Sigmoid colon (tissue), 7 donors: Measurements from ENCODE around the gene MYRFL. TPM values are rescaled to one million over a fixed set of nuclear protein-coding genes. Genes with fewer than 3 reads are reported as not detected.

ENCODE experiments used
- DNase-seq: peaks from one replicate; pipeline ENCODE4 v3.0.0-alpha.2; 2019
- H3K27ac ChIP-seq, 4 donors: fragments of 200-600 bp; sonication (generic); one replicate each; pipeline ENCODE4 v1.5.1; 2016 to 2019; ENCODE audit warnings: mild to moderate bottlenecking in 1 of 4
- H3K27me3 ChIP-seq, 3 donors: fragments of 200-600 bp; sonication (generic); one replicate each; pipeline ENCODE4 v1.5.1; 2019; ENCODE audit warnings: mild to moderate bottlenecking in 1 of 3
- H3K36me3 ChIP-seq, 4 donors: fragments of 200-600 bp; sonication (generic); one replicate each; pipeline ENCODE4 v1.5.1; 2016 to 2019
- H3K4me1 ChIP-seq, 4 donors: fragments of 200-600 bp; sonication (generic); one replicate each; pipeline ENCODE4 v1.5.1; 2017 to 2019
- H3K4me3 ChIP-seq, 4 donors: fragments of 200-600 bp; sonication (generic); one replicate each; pipeline ENCODE4 v1.5.1; 2017 to 2019; ENCODE audit warnings: mild to moderate bottlenecking in 2 of 4, moderate library complexity in 1 of 4
- H3K9me3 ChIP-seq, 4 donors: fragments of 200-600 bp in 3 of 4; sonication (generic) in 3 of 4; one replicate each; pipeline versions ENCODE4 v1.5.1 to v1.6.1; 2013 to 2019
- EP300 ChIP-seq, 4 donors: sonication (generic); formaldehyde crosslinking; IDR thresholded peaks; one replicate each; pipeline ENCODE4 v1.6.1; 2017; ENCODE audit warnings: antibody characterized with exemption in 4 of 4
- POLR2A ChIP-seq, 2 donors: fragments of 450-650 bp; IDR thresholded peaks; one replicate each; pipeline ENCODE4 v1.6.1; 2016; ENCODE audit warnings: antibody characterized with exemption in 2 of 2, mild to moderate bottlenecking in 2 of 2, moderate library complexity in 2 of 2
- POLR2AphosphoS5 ChIP-seq, 4 donors: sonication (generic); formaldehyde crosslinking; IDR thresholded peaks; one replicate each; pipeline ENCODE4 v1.6.1; 2017; ENCODE audit warnings: antibody characterized with exemption in 4 of 4
- WGBS, 2 donors: extraction: QIAGEN DNeasy Blood & Tissue Kit; methylation state at CpG; one replicate each; pipeline ENCODE4 v1.1.7; 2013; 5-methylcytosine and 5-hydroxymethylcytosine counted together
- intact Hi-C: fragments of 100-400 bp; cut with DNase I; formaldehyde crosslinking; loops from one replicate; pipeline ENCODE4 v1.15.1; 2023
- polyA plus RNA-seq, 3 donors: library from polyadenylated mRNA; stranded (reverse); fragments of 200-250 nt; gene quantifications; one replicate each; pipeline ENCODE4 v1.2.3, GENCODE V29; 2013
- total RNA-seq, 4 donors: library from RNA; depleted of rRNA; stranded (reverse); fragments of >200 nt; gene quantifications; one replicate each; pipeline ENCODE4 v1.1.0, GENCODE V29; 2016
- TF ChIP-seq, protein P1 (sequence below), 4 experiments: fragments of 450-650 bp in 3 of 4; fragments of 200-600 bp in 1 of 4; IDR thresholded peaks; one replicate each; pipeline ENCODE4 v1.5.1; 2016 to 2019; ENCODE audit warnings: antibody characterized with exemption in 4 of 4, mild to moderate bottlenecking in 3 of 4, moderate library complexity in 2 of 4
- donor health status: healthy with polysubstance abuse.
- donor health status: Bipolar disorder and iron deficiency.
- donor health status: healthy.

The MYRFL gene
- total and polyA plus RNA-seq, 7 donors, result 0.48 TPM; not detected in 6

- H3K27ac ChIP-seq, result no peak overlapping the region
- no peak for DNase-seq
- H3K27me3 ChIP-seq, result no peaks in the 10 kb centered on the region
- no peaks in the 10 kb centered on the region for H3K9me3 ChIP-seq
- H3K4me1 ChIP-seq, result no peaks in the 10 kb centered on the region
- intact Hi-C loops, result no loop called here
- H3K4me3 ChIP-seq, result no peak overlapping the region
- no peaks in the 10 kb centered on the region for H3K36me3 ChIP-seq
- TF ChIP-seq EP300 (IDR thresholded peaks at IDR 0.05), result no peak
- no peak for TF ChIP-seq POLR2AphosphoS5 (IDR thresholded peaks at IDR 0.05)
- TF ChIP-seq POLR2A (IDR thresholded peaks at IDR 0.05), result no peak
Observed at GRCh38 chr12:69834576-69834975, 9.5 kb downstream of the MYRFL start.

DNA sequence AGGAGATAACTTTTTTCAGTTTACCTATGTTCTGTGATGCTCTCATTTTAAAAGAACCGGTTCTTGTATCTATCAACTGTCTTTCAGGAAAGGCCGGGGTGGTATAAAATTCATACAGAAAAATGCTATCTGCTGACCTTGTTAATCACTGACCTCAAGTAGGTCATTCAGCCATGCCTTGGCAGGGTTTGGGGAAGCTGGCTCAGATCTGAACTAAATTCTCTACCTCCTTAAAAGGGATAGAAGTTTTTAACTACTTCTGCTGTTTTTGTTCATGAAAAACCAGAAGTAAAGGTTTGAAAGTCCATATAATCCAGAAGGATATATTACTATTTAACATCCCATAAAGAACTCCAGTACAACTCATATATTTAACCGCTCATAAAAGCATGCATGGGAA is 10.1 kb downstream of the MYRFL start:
- H3K27me3 ChIP-seq, result no peaks in the 10 kb centered on the region
- DNase-seq, result no peak
- H3K36me3 ChIP-seq, result no peaks in the 10 kb centered on the region
- no peak overlapping the region for H3K4me3 ChIP-seq
- TF ChIP-seq EP300 (IDR thresholded peaks at IDR 0.05), result no peak
- no peak for TF ChIP-seq POLR2AphosphoS5 (IDR thresholded peaks at IDR 0.05)
- TF ChIP-seq, protein P1, sequence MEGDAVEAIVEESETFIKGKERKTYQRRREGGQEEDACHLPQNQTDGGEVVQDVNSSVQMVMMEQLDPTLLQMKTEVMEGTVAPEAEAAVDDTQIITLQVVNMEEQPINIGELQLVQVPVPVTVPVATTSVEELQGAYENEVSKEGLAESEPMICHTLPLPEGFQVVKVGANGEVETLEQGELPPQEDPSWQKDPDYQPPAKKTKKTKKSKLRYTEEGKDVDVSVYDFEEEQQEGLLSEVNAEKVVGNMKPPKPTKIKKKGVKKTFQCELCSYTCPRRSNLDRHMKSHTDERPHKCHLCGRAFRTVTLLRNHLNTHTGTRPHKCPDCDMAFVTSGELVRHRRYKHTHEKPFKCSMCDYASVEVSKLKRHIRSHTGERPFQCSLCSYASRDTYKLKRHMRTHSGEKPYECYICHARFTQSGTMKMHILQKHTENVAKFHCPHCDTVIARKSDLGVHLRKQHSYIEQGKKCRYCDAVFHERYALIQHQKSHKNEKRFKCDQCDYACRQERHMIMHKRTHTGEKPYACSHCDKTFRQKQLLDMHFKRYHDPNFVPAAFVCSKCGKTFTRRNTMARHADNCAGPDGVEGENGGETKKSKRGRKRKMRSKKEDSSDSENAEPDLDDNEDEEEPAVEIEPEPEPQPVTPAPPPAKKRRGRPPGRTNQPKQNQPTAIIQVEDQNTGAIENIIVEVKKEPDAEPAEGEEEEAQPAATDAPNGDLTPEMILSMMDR (IDR thresholded peaks at IDR 0.05), result no peak
- TF ChIP-seq POLR2A (IDR thresholded peaks at IDR 0.05), result no peak
- intact Hi-C loops, result no loop called here
- H3K4me1 ChIP-seq, result no peaks in the 10 kb centered on the region
- no peak overlapping the region for H3K27ac ChIP-seq
- H3K9me3 ChIP-seq, result no peaks in the 10 kb centered on the region
- 72 to 85% methylated on average over 3 of the region's 3 CpGs for WGBS, 2 donors

DNA sequence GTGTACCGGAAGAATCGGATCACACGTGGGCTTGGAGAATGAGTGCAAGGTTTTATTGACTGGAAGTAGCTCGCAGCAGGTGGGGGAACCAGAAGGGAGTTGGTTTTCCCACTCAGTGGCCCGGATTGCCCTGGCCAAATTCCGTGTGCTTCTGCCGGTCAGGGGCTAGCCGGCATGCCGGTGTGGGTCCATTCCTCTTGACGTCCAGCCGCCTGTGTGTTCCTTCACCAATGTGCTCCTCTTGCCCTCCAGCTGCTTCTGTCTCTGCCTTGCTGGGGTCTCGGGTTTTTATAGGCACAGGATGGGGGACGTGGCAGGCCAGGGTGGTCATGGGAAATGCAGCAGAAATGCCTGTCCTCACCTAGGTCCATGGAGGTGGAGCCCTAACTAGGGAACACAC is 11.0 kb downstream of the MYRFL start:
- no peaks in the 10 kb centered on the region for H3K36me3 ChIP-seq
- no peak for TF ChIP-seq EP300 (IDR thresholded peaks at IDR 0.05)
- TF ChIP-seq, protein P1 (IDR thresholded peaks at IDR 0.05), result no peak
- no peak for TF ChIP-seq POLR2AphosphoS5 (IDR thresholded peaks at IDR 0.05)
- no peak for TF ChIP-seq POLR2A (IDR thresholded peaks at IDR 0.05)
- H3K4me3 ChIP-seq, result no peak overlapping the region
- H3K4me1 ChIP-seq, result no peaks in the 10 kb centered on the region
- H3K9me3 ChIP-seq, result no peaks in the 10 kb centered on the region
- no peaks in the 10 kb centered on the region for H3K27me3 ChIP-seq
- no peak overlapping the region for H3K27ac ChIP-seq
- intact Hi-C loops, result no loop called here
- 95% methylated on average over 13 of the region's 13 CpGs for WGBS, 2 donors
- no peak for DNase-seq

DNA sequence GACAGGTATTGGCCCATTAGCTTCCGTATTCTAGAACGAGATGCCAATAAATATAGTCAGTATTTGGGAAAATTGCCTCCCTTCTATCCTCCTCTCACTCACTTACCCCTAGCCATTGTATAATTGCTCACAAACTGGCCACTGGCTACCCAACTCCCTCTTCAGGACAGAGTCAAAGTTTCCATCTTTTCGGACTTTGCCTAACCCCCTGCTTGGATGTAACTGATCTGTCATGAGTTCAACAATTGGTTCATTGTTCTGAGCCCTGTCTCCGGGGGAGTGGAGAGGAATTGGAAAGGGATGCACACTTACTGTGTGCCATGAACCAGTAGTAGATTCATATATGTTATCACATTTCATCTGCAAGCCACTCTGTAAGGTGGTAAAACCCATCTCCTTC is 12.2 kb downstream of the MYRFL start:
- DNase-seq, result no peak
- TF ChIP-seq, protein P1 (IDR thresholded peaks at IDR 0.05), result no peak
- TF ChIP-seq POLR2AphosphoS5 (IDR thresholded peaks at IDR 0.05) (no peak), POLR2A (IDR thresholded peaks at IDR 0.05) (no peak), EP300 (IDR thresholded peaks at IDR 0.05) (no peak)
- Histone ChIP-seq H3K27ac (no peak overlapping the region), H3K9me3 (no peaks in the 10 kb centered on the region), H3K36me3 (no peaks in the 10 kb centered on the region), H3K27me3 (no peaks in the 10 kb centered on the region), H3K4me1 (no peaks in the 10 kb centered on the region), H3K4me3 (no peak overlapping the region)
- intact Hi-C loops, result no loop called here
- 69 to 88% methylated on average over 4 of the region's 4 CpGs for WGBS, 2 donors

DNA sequence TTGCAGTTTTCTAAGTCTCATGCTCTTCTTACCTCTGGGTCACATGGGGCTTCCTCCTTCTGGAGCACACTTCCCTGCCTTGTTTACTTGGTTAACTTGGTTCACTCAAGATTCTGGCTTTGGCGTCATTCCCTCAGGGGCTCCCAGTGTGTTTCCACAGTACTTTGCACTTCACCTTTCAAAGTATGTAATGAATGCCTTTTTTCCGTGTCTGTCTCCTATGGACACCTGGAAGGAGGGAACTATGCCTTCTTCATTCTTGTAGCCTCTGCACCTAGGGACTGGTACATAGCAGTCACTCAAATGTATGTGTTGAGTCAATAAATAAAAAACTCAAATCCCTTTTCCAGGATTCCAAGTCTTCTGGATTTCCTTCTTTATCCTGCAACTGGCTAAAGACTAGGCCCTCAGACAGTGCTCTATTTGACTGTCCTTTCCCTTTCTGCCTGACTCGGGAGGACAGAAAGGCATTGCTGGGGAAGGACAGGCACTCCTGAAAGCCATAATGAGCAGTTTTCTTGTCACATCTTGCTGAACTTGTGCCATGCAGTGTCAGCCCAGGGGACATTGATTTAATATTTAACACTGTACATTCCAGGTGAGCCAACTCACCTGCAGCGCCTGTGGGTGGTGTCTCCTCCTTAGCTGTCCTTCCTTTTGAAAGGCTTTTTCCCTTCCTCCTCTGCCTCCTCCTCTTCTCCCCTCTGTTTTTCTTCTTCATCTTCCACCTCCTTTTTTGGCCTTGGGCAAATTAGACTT is 12.8 kb downstream of the MYRFL start:
- H3K4me1 ChIP-seq, result no peaks in the 10 kb centered on the region
- 21 to 65% methylated on average over 4 of the region's 4 CpGs for WGBS, 2 donors
- intact Hi-C loops, result no loop called here
- no peak for TF ChIP-seq EP300 (IDR thresholded peaks at IDR 0.05)
- TF ChIP-seq POLR2A (IDR thresholded peaks at IDR 0.05), result no peak
- TF ChIP-seq, protein P1 (IDR thresholded peaks at IDR 0.05), result no peak
- no peak for TF ChIP-seq POLR2AphosphoS5 (IDR thresholded peaks at IDR 0.05)
- no peaks in the 10 kb centered on the region for H3K36me3 ChIP-seq
- no peak overlapping the region for H3K27ac ChIP-seq
- H3K27me3 ChIP-seq, result no peaks in the 10 kb centered on the region
- no peak overlapping the region for H3K4me3 ChIP-seq
- DNase-seq, result no peak
- no peaks in the 10 kb centered on the region for H3K9me3 ChIP-seq
